ENCODE results near the gene HOXB4. TPM values are rescaled to one million over a fixed set of nuclear protein-coding genes. Genes with fewer than 3 reads are reported as not detected.

HOXB4 gene
- total RNA-seq, 1 donor from 2014 or later = 9.0 TPM

DNA sequence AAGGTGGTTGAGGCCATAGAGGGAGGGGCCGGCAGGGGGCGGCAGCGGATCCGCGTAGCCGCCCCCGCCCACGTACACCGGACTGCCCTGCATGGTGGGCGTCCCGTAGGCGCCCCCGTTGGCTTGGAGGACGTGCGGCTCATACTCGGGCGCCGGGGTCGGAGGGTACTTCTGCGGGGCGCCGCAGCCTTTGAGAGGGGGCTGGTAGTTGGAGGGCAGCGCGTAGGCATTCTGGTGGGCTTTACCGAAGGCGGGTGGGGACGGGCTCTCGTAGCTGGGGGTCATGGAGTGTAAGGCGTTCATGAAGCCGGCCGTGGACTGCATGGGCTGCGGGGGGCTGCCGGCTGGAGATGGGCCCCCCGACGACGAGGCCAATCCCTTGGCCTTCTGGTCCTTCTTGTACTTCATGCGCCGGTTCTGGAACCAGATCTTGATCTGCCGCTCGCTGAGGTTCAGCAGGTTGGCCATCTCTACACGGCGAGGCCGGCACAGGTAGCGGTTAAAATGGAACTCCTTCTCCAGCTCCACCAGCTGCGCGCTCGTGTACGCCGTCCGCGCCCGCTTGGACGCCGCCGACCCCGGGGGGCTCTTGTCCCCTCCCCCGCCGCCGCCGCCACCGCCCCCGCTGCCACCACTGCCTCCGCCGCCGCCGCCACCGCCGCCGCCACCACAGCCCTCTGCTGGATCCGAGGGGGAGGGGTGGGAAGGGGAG is 27.5 kb downstream of the HOXB4 start:
- intact Hi-C loops (cut with micrococcal nuclease) = no loop called here

DNA sequence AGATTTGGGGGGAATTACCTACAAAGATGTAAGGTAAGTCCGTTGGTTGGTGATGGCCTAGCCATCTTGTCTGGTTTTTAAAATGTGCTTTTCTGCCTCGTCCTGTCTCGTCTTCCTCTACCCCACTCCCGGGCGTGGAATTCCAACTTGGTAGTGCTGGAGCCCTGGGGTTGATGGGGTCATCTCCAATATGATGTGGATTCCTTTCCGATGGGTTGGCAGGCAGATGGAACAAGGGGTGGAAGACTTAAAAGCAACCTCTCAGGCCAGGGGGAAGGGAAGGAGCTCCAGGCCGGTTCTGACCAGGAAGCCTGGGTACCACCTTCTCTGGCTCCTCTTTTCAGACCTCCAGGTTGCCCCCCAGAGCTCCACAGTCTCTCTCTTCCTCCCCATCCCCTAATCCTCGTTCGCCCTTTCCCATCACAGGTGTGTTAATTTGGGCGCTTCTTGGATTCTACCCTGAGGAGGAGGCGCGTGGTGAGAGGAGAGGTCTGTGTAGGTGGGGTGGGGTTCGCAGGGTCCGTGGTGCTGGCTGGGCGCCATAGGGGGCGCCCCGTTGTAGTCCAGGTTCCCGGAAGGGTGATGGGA is 28.1 kb downstream of the HOXB4 start:
- intact Hi-C loops (cut with micrococcal nuclease) = no loop called here

DNA sequence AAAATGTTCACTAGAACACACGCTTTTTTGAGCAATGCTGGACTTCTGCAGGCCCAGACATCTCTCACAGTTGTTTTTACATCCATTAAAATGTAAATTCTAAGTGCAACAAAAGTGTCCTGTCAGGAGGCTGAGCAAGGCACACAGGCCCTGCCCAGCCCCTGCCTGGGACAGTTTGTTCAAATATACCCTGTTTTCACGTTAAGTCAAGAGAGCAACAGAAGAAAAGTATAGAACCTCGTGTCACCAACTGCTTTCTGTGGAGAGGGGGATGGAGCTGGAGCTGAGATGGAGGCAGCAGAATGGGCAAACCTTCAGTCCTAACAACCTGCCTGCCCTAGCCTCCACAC is 28.9 kb downstream of the HOXB4 start:
- intact Hi-C loops (cut with micrococcal nuclease) = no loop called here

DNA sequence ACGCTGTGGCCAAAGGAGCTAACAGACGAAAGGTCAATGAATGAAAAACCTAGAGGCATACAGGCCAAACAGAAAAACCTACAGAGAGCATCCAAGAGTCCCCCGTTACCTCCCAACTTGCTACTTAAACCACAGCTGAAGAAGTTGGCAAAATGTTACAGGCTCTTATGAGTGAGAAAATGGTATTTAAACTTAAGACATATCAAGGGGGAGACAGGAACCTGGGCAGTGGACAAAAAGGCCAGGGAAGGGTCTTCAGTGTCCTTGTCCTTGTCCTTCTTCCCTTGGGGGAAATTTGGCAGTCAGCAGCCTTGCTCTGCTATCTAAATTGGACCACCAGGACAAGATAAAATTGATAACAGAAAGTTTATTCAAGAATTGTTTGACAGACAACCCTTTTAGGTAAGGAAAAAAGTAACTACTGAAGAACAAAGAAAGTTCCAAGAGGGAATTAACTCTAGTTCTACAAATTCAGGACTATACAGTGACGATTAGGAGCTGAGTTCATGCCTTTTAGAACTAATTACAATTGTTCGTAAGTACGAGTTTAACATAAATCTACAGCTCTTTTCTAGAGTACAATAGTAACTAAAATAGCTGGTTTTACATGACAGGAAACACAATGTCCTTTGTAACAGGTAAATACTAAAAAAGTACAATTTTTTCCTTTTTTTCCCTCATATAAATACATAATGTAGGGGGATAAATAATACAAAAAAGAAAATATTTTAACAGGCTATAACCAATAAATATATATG is 29.4 kb downstream of the HOXB4 start:
- intact Hi-C loops (cut with micrococcal nuclease) = no loop called here

DNA sequence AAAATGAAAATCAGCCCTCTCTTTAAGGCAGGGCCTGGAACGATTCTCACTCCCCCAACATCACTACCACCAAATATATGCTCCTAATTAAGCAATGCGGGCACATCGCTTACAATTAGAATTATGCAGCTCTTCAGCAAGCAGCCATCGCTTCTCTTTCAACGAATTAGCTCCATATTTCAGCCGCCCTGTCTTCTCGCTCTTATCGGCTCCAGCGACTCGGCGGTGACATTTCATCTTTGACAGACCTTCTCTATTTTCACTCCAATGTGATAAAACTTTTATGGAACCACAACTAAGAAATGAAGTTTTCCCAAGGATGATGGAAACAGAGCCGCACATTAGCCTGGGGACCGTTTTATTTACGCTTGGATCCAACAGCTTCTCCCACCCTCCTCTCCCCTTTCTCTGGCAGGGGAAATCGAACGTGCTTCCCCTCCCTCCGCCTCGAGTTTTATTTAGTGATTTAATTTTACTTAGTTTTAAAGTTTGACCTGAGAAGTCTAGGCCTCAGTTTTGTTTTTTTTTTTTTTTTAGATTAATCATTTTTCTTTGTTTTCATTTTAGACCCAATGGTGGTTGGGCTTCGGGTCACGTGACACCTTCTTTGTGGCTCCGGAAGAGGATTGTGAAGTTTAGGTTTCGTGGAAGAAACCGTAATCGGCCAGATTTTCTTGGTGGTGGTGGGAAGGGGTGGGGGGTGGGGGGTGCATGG is 30.2 kb downstream of the HOXB4 start:
- intact Hi-C loops (cut with micrococcal nuclease) = no loop called here

DNA sequence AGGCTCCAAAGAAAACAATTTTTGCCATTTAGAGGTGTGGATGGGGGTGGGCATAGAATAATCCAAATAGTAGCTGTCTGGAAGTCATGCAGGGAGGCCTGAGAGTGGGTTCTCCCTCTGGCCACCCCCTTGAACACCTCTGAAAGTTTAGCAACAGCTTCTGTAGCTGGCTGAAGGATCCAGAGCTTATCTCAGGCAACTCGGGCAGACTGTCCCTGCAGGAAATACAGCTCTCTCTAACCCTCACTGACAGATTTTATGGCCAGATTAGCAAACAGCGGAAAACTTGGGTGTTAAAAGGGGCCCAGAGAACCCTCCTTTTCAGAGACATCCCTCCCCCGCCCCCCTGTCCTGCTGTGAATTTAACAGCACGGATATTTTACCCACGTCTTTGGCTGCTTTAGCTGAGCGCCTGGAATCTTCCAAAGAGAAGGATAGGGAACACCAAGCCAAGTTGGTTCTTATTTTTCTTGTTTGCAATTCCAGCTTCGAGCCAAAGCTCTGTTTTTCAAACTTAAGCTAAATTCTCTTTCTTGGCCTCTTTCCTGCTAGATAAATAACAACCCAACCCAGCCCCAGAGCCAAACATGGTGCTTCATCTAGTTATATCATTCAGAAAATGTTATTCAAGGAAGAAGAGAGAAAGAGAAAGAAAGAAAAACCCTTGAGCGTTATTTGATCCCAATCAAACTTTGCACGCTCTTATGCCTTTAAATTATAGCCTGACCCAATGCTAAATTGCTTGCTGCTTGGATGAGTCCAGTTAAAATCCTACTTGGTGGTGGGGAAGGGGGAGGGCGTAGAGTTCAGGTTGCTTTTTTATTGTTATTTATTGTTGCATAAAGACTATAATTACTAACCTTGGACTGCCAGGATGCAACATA is 31.0 kb downstream of the HOXB4 start:
- intact Hi-C loops (cut with micrococcal nuclease) = no loop called here

DNA sequence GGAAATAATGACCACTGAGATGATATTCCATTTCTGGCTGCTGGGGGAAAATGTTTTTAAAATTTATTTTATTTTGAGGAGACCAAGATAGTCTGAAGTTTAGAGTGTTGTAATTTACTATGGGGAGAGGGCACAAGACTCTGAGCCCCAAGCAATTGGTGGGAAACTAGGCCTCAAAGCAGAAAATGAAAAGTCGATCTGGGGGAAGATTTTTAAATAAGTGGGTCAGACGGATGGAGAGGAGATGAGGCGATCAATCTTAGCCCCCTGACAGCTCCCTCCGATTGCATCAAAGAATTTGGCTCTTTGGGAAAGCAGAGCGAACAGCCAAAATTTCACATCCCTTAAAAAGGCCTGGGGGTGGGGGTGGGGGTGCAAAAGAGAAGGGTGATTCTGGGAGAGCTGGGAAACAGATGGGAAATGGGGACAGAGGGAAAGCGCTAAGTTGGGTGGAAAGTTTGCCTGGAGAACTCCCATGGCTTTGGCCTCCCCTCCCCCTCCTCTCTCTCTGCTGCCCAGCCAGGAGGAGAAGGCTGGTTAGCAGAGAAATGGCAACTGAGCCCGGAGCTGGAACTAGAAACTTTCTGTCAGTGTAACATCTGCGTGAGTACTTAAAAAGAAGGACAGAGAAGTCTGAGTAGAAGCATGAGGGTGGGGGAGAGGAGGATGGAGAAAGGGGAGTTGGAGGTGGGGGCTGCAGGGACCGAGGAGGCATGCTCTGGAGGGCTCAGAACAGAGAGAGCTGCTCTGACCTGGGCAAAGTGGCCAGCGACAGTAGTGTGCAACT is 31.8 kb downstream of the HOXB4 start:
- intact Hi-C loops (cut with micrococcal nuclease) = no loop called here

DNA sequence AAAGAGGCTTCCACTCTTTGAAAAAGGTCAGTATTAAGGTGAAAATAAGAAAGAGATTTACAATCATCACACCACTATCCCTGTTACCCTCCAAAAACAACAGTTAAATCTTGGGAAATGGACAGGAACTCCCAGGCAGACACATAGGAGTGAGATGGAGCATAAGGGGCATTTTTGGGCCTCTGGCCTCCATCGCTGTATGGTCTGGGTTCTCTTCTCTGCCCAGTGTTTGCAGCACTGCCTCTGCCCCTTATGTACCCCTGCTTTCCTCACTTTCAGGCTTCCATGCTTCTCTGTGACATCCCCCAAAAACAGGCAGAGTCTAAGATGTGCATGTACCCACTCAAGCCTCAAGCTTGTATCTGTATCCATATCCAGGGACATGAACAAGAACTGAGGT is 32.6 kb downstream of the HOXB4 start:
- intact Hi-C loops (cut with micrococcal nuclease) = no loop called here

DNA sequence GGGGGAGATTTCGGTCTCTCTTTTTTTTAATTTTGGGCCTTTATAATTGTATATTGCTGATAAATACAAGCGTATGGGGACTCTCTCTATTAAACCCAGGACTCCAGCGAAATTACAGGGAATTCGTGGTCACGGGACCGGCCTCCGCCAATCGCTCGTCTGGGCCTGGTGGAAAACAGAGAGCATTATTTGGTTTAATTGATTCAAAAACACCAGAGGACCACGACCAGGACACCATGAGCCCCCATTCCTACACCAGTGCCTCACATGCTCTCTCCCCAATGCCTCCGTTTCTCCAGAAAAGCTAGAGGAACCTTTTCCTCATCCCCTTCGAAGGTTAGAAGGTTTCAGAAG is 33.2 kb downstream of the HOXB4 start, which contains the start of gene HOXB2:
TSS of gene HOXB2 (minus strand) at position 88 of the 354 bp plus-strand sequence. CDS start 198 bp downstream, outside the sequence.
- intact Hi-C loops (cut with micrococcal nuclease) = no loop called here

DNA sequence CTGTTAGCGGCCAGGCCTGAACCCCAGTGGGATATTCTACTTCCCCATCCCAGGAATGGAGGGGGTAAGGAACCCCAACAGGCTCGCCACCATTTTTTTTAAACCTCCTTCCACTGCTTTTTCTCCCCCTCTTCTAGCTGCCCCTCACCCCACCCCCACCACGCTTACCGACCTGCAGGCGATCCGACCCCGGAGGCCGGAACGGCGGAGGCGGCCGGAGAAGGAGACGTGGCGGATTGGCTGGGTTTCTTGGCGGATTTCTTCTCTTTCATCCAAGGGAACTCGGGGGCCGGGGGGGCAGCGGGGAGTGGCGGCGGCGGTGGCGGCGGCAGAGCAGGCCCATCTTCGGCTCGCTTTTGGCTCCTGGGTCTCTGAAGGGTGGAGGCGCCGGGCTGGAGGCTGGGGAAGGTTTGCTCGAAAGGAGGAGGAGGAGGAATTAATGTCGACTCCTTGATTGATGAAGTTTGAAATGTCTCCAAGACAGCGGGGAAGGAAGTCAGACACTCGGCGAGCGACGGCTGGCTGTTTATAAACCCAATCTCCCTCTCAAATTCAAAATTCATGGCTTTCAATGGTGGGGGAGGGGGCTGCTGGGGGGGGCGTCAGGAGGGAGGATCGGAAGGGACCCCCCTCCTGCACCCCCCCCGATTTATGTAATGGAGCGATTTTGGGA is 33.7 kb downstream of the HOXB4 start:
- intact Hi-C loops (cut with micrococcal nuclease) = no loop called here

DNA sequence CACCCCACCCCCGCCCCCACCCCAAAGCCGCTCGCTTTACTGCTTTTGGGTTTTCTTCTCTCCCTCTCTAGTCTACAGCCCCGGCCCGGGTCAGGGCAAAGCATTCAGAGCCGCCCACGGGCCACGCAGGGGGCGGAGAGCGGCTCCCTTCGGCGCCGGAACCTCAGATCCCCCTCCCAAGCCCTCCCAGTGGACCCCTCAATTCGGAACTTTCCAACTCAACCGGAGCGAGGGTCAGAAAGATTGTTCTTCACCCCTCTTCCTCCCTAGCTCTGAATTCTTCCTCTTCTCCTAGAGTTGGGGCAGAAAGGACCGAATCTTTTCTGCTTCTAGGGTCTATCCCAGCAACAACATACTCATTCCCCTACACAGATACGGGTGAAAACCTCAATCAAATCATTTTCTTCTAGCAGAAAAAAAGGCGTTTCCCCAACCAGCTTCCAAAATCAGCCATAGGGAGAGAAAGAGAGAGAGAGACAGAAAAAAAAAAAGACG is 34.2 kb downstream of the HOXB4 start:
- intact Hi-C loops (cut with micrococcal nuclease) = loop anchor here (1.0 to 2.0 kb wide), 4 partner anchors 34 to 293 kb away; partner anchors contain the start of gene HOXB4

DNA sequence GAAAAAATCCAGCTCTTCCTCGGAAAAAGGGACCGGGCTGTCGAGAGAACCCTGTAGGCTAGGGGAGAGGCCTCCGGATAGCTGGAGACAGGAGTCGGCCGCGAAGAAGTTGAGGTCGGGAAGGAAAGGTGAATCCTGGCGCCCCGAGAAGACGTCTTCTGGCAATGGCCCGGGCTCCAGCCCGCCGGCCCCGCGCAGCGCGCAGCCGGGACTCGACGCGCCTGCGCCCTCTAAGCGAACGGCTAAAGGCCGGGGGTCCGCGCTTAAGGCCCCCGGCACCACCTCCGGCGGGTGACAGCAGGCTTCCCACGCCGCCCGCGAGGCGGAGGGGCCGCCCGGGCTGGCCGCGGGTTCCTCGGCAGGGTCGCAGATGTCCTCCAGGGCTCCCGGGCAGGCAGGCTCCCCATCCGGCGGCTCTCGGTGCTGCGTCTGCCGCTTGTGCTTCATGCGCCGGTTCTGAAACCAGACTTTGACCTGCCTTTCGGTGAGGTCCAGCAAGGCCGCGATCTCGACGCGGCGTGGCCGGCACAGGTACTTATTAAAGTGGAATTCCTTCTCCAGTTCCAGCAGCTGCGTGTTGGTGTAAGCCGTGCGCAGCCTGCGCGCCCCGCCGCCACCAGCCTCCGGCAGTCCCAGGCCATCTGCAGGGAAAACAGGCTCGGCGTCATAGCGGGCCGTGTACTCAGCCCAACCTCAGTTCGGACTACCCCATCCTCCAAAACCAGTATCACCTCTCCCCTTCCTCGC is 34.9 kb downstream of the HOXB4 start:
- intact Hi-C loops (cut with micrococcal nuclease) = loop anchor here (1.0 to 2.0 kb wide), 4 partner anchors 35 to 294 kb away; partner anchors contain the start of gene HOXB4

DNA sequence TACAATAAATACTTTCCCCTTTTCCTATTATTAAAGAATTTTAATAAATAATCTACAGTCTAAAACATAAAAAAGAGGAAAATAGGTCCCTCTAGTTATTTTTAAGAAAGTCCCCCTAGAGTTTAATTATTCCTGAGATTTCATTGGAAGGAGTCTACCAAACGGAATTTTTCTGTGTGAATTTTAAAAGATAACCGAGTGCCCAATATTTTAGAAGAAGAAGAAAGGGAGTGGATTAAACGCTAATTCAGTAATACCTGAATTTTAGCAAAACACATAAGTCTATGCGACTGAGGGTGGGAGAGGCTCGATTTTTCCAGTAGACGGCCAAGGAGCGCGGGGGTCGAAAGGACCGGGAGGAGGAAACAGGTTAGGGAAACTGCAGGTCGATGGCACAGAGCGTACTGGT is 35.4 kb downstream of the HOXB4 start:
- intact Hi-C loops (cut with micrococcal nuclease) = loop anchor here (1.0 to 2.0 kb wide), 4 partner anchors 36 to 294 kb away; partner anchors contain the start of gene HOXB4

DNA sequence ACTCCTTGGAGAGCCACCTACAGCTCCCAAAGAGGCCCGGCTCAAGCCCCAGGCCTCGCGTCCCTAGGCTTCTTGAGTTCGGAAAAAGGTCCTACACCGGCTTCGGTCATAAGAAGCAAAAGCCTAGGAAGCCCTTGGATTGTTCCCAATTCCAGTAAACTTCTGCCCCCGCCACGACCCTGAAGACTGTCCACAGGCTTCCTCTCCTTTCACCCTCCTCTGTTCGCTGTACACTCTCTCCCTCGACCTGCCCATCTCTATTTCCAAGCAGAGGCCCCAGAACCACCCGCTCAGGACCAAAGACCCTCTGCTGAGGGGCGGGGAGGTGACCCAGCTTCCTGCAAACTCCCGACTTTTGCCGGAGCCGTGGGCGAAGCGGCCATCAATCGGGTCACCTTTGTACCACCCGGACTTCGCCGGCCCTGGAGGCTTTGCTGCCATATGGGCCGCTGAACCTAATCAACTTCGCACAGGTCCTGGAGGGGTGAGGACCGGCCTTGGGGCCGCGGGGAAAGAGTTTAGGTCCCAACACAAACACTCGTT is 36.0 kb downstream of the HOXB4 start:
- intact Hi-C loops (cut with micrococcal nuclease) = loop anchor here (2.0 kb wide), 2 partner anchors 115 to 295 kb away; no protein-coding TSS in a partner anchor

DNA sequence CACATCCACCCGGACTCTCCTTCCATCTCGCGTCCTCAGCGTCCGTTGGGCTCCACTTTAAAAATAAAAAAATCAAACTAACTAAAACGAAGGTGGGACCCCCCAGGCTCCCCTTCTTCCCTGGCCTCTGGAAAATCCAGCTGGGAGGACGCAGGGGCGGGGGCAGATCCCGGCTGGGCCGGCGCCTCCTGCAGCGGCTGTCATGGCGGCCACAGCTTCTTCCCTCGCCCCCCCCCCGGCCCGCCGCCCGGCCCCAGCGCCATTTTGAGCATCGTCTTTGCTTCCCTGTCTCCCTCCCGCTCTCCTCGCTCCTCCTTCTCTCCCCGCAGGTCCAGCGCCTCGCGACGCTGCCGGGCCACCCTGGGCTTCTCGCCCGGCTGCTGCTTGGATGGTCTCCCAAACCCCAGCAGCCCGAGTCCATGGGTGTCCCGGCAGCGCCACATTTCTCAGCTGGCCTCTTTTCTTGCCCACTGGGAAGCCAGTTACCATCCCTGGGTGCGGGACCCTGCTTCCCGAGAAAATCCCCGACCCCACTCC is 36.5 kb downstream of the HOXB4 start:
- intact Hi-C loops (cut with micrococcal nuclease) = loop anchor here (1.0 to 2.0 kb wide), 4 partner anchors 30 to 295 kb away; no protein-coding TSS in a partner anchor

DNA sequence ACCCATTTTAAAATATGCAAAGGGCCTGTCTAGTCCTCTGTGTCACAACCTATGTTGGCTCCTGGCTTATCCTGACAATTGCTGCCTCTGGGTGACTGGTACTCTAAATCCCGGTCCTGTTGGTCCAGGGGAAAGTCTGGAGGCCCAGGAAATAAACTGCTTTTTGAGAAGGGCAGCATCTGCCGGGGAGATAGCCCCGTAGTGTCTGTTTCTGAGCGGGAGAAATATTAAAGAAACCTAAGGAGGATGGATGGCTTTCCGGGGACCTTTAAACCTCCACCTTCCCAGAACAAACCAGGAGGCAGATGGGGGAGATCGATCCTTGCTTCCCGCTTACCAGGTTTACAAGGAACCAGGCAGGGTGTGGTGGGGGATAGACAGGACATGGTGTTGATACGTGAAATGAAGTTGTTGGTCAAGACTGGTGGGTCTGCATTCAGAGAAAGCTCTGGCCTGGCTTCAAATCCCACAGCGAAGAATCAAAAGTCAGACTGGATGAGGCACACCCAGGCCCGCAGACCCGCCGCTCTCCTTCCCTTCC is 37.0 kb downstream of the HOXB4 start:
- intact Hi-C loops (cut with micrococcal nuclease) = loop anchor here (1.0 kb wide), 2 partner anchors 30 to 35 kb away; no protein-coding TSS in a partner anchor

DNA sequence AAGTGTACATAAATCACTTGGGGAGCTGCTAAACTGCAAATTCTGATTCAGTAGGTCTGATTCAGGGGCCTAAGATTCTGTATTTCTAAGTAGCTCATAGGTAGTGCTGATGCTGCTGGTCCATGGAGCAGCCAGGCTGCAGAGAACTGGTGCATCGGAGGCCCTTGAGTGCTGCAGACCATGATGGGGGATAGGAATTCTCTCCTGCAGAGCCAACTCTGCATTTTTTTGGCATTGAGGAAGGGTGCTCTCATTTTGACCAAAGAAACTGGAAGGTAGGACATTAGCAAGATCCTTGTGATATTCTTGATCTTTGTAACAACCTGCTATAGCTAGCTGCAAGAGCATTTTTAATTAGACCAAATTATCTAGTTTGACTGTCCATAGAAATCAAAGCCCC is 37.9 kb downstream of the HOXB4 start:
- intact Hi-C loops (cut with micrococcal nuclease) = no loop called here
